GM19025 (cell line): Measurements from ENCODE around the gene FAR2.
A peak's percentile ranks its signal among the peaks of the same experiment; 100 is the strongest.

Experiments used
- ATAC-seq: cut with Tn5 transposase; IDR thresholded peaks from one replicate; pipeline ENCODE4 v1.9.1; 2021; ENCODE audit warnings: mild to moderate bottlenecking, low read depth, moderate library complexity; ENCODE audit not compliant: unreplicated experiment

FAR2 gene

DNA sequence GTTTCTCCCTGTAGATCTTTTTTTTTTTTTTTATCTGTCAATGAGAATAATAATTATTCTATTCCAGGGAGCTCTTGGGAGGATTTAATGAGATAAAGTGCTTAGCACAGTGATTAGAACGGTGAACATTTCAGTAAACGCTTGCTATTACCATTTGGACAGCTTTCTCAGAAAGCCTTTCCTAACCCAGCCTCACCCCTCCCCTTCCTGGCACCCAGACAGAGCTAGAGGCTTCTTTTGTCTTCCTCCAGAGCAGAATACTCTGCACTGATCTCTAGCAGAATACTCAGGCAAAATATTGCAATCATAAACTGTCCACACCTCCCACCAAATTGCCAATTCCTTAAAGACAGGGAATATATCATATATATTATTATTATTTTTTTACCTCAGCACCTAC, 165.3 kb downstream of the FAR2 start:
- no peak for ATAC-seq

DNA sequence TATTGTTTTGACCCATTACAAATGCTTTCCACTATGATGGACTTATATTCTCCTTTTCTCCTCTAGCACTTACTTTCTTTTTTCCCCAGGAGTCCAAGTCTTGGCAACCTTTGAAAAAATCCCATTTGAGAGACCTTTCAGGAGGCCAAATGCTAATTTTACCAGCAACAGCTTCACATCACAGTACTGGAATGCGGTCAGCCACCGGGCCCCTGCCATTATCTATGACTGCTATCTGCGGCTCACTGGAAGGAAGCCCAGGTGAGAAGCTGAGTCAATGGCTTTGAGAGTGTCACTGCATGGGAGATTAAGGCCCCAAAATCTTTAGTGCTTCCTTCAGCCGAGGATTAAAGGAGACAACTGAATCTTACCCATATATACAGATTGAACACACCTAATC, 167.7 kb downstream of the FAR2 start:
- ATAC-seq, result no peak

DNA sequence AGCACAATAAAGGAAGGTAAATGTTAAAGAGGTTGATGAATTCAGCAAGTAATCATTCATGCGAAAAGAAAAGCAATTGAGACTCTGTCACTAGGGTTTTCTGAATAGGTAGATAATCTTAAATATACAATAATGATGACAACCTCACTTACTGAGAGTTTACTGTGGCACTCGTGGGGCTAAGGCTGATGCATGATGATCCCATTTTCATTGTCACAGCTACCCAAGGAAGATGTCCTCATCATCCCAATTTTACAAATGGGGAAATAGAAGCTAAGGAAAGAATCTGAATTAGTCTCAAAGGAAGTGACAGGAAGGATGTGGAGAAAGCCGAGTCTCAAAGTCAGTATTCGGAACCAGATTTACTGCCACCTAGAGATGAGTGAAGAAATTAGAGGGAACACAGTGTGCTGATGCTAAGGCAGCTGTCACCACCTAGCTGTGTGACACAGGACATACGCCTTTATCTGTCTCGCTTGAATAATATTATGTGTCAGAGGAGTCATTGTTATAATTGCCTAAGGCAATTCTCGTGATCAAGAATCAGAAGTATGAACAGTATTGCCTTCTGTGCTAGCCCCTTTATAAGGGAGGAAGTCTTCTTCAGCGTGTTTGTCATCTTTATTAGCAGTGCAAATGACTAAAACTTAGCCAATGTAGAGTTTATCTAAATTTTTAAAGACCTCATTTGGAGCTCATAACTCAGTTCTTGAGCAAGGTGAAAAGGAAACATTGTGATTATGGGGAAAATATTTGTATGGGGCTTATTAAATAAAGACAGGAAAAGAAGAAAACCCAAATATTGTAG, 168.7 kb downstream of the FAR2 start:
- ATAC-seq, result peak; percentile 99

DNA sequence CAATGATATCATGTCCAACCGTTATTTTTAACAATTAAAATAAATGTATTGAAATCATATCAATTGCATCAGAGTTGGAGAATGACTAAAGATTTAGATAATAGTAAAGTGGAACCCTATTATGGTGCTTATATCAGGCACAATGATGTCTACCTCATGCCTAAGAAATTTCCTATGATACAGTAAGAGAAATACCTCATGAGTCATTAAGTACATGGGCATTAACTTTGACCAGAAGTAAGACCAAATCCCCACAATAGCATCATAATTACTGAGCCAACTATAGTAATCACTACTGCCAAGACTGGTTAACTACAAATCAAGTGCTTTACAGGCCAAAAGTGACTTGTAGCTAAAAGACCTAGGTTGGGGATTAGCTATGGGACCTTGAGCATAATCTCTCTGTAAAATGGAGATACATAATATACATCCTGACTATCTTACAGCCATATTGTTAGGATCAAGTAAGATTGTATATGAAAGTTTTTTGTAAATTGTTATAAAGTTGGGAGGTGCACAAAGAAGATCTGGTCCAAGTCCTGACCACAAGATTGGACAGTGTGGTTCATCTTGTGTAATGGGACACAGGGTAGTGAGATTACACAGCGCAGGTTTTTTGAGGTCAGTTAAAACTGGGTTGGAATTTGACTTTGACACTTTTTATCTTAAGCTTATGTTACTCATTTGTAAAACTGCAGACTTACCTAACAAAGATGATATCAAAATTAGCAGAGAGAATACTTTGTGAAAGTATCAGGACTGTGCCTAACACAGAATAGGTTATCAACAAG, 171.4 kb downstream of the FAR2 start:
- ATAC-seq, result no peak

DNA sequence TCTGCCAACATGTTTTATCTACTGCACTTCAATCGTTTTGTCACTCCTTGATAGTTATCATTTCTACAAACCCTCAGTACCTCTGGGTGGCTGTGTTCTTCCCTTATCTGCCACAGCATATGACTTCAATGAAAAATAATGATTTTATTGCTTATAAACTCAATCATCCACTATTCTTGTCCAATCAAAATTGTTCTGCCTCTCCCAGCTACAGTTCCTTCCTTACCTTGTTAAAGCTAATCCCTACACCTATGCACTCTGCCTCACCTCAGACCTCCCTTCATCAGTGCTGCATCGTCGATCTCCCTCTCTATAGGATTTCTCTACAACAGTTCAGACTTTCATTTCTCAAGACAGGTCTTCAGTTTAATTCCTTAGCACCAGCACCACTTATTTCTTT, 173.1 kb downstream of the FAR2 start:
- ATAC-seq, result no peak

DNA sequence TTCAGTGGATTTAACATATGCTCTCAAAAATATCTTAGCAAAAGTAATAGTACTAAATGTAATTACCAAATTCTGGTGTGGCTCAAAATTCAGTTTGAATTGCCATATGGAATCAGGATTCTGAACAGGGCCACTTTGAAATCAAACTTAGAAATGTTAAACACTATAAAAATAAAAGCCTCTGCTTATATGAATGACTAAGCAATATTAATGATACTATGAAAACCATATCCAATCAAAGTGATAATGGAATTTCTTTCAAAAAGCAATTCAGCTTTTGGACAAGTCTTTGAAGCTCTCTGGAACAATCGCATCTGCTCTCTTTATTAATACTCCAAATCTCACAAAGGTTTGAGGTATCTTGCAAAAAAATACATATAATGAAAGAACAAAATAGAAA, 180.3 kb downstream of the FAR2 start:
- no peak for ATAC-seq

DNA sequence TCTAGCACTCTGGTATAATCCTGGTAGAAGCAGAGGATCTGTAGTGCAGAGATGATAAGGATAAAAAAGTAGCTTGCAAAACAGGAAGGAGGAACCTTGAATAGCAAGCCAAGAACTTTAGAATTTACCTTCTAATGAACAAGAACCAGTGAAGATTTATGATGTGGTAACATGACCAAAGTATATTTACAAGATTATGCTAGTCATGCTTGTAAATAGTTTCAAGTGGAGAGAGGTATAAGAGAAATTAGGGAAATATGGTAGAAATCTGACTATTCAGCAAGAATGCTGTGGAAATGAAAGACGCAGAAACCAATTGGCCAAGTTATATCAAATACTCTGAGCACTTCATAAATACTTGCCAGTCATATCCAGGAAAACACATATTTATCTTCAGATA, 184.1 kb downstream of the FAR2 start:
- ATAC-seq, result no peak

DNA sequence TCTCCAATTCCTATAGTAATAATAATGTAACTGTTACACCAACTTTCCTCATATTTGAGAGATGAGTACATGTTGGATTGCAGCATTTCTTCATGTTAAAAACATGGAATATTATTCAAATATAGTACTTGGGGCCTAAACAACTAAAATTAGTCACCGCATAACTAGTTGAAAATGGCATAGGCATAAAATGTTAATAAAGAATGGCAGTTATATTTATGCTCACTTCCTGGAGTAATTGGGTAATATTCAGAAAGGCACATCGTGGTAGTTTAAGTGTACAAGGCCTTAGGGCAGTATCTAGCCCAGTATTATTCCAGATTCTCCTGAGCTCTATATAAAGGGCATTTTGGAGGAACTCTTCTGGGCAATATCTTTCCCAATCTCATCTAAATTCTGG, 185.9 kb downstream of the FAR2 start:
- no peak for ATAC-seq

DNA sequence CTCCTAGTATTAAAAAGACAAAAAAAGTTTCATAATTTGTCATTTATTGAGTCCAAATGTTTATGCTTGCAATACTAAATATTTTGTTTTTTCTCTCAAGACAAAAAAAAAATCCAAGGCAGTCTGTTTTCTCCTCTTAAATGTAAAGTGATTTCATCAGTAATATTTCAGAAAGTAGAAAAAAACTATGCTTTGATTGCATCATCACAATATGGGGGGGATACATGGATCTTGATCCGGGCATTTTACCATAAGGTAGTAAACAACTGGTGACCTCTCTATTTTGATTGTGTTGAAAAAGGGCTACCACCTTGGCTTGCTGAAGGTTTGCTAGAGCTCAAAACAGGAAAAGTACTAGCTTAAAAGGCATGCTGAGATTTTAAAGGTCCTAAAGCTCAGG, 188.2 kb downstream of the FAR2 start:
- ATAC-seq, result no peak

DNA sequence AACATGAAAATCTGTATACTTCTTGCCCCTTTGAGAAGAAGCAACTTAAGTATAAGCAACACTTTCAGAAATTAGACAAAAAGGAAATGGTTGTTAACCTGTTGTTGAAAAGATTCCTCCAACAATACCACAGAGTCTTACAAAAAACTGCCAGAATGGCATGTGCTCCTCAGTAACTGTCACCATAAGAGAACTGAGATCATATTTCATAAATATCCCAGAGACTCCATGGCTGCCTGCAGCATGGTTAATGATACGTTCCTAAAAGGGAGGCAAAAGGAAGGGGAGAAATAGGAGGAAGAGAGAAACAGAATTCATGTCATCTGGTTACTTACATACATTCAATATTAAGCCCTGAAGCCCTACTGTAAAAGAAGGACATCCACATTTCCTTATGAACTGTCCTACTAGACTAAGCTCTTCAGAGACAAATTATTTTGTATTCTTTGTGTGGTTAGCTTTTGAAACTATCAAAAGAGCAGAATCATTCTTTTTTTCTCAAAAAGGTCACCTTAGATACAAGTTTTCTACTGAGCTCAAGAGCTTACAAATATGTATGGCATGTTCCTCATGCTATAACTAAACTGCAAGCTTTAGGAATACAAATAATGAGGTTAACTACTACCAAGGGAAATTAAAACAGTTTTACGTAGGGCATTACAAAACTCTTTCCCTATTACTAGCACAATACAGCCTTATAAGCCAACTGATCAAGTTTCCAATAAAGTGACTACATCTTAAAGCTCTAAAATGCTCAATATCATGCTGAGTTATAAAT, 194.1 kb downstream of the FAR2 start:
- ATAC-seq, result no peak

DNA sequence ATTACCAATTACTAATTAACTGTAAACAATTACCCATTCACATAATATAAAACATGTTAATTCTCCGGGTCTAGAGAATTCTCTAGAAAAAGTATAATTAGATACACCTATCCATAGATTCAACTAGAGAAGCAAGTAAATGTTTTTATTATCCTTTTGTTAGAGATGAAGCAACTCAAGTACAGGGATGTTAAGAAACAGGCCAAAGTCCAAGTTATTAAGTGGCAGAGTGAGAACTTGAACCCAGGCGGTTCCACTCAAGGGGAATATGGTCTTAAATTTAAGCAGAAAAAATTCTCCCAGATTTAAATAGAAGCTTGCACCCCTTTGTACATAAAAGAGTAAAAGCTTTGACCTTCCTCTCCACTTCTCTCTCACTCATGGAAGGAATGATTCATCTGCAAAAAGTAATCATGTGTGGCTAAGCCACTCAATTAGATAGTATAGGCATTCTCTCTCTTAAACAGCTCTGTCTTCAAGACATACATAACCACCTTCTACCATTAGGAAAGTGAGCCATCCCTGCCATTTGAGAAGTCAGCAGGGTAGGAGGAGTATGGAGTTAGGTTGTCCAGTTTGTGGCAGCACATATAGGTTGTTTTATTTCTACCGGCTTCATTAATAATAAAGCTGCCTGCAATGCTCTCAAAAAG, 197.8 kb downstream of the FAR2 start:
- no peak for ATAC-seq

DNA sequence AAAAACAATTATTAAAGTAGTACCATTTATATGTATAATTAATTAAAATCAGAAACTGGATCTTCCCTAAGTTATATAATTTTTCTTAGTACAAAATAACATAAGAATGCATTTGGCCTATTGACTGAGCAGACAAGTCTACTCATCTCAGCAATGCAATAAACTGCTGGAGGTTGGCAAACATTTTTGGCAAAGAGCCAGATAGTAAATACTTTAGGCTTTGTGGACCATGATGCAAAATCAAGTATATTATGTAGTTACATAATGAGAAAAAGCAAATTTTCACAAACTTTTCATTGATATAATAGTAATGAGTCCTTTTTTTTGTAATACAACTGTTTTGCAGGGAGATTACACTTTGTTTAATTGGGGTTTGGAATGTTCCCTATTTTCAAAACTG, 201.0 kb downstream of the FAR2 start:
- ATAC-seq, result no peak

DNA sequence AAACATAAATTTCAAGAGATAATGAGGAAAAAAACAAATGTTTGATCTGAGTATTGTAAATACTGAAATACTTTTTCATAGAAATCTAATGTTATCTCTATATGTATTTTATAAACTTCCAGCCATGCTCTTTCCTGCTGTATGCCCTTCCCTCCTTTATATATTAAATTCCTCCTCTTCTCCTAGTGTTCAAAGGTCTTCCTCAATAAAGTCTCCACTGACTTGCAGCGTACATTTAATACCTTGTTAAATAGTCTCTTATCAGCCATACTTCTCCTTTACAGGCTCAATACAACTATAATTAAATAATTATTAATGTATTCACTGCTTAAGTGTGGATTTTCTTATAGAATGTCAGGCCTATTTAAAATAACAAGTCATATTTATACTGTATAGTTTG, 205.9 kb downstream of the FAR2 start:
- ATAC-seq, result no peak

DNA sequence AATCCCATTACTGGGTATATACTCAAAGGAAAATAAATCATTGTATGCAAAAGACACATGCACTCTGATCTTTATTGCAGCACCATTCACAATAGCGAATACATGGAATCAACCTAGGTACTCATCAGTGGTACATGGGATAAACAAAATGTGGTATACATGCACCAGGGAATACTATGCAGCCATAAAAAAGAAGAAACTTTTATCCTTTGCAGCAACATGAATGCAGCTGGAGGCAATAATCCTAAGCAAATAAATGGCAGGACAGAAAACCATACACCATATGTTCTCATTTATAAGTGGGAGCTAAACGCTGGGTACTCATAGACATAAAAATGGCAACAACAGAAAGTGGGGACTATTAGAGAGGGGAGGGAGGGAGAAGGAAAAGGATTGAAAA, 216.0 kb downstream of the FAR2 start:
- ATAC-seq, result no peak

DNA sequence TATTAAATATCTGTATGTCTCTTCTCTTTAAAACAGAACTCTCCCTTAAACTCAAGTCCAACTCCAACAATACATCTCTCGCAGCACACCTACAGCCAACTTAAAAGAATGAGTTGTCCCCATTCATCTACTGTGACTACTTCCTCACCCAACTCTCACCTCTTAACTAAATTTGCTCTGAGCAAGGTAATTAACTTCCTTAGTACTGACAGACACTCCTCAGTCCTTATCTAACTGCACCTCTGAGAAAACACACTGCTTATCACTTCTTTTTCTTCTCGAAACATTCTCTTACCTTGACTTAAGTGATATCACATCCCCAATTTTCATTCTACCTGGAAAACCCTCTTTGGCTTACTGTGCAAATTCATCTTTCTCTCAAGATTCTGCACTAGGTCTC, 224.9 kb downstream of the FAR2 start:
- ATAC-seq, result no peak

DNA sequence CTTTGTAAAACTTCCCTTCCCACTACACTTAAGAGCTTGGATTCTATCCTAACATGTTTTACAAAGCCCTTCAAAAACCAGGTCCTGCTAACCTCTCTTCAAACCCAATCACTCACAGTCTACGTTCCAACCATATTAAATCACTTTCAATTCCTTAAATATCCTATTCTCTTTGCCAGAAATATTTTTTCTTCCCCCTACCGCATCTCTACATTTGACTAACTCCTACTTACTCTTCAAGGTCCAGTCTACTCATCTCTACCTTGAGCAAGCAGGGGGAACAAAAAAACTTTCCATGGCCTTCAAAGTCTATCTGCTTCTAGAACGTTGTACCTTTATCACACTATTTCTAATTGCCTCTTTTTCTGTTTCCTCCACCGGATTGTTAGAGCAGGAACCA, 225.8 kb downstream of the FAR2 start:
- no peak for ATAC-seq

DNA sequence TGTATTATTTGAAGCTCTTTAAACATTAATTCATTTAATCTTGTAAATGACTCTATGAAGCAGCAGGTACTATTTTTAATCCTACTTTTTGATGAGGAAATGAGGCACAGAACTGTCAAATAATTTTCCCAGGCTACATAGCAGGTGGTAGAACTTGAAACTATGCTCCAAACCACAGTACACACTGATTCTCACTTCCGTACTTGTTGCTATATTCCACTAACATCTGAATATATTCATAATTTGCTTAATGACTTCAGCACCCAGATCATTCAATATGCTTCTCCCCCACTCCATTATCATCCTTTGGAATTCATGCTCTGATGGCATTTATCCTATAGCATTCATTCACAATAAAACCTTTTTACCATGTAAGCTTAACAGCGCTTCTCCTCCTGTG, 227.0 kb downstream of the FAR2 start:
- no peak for ATAC-seq

DNA sequence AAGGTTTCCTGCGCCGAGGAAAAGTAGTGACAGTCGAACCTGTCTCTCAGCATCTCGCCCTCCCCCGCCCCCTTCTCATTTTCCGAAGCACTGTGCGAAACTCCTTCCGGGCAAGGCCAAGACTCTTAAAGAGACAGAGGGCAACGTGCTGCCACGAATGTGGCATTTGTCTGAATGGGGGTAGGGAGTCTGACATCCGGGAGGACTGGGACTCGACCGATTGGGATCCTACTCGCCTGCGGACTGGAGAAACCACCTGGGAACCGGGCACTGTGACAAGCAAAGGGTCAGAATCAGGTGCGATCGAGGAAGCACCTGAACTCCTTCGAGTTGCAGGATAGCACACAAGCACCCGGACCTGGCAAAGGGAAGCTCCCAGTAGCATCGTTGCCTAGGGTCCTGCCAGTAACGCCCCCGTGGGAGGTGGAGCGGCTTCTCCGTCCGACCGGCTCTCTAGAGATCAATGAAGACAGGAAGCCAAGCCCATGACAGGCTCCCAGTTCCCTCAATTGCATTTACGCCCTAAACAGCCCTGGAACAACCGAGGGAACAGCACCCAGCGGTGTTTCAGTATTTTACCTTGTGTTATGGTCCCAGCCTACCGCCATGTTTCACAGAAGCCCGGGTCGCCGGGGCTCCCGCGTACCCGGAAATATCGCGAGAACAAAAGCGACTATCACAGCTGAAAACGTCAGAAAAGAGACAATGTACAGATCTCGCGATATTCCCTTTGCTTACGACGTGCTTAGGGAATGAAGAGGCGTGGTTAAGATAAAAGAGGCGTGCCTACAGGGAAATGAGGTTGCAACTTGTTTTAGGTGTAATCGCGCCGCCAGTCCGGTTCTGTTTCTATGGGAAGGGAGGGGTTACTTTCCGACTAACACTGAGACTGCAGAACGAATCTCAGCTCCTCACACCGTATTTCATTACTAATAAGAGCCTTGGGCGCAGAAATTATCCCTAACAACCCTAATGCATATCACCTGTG, 231.8 kb downstream of the FAR2 start, which contains the start of gene ERGIC2:
TSS of gene ERGIC2 (minus strand) at position 637 of the 988 bp plus-strand sequence. CDS start 9,539 bp downstream, outside the sequence.
- ATAC-seq, result peak; percentile 86

DNA sequence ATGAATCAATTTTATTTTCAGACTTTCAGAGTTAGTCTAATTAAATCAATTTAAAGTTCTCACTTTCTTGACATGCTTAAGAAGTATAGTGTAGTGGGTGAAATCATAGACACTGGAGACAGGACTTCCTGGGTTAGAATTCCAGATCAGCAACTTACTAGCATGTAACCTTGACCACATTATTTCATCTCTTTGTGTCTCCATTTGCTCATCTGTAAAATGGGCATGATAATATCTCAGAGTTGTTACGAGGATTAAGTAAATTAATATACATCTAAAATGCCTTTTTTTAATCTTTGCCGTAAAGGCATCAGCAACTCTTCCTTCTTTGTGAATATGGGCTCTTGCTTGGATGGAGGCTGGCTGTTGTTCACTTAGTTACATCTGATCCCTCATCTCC, 233.2 kb downstream of the FAR2 start:
- no peak for ATAC-seq
